G401 (cell line): ENCODE results near the gene KCNAB1. TPM values are rescaled to one million over a fixed set of nuclear protein-coding genes. Genes with fewer than 3 reads are reported as not detected.
A peak's percentile ranks its signal among the peaks of the same experiment; 100 is the strongest.

Experiments
- DNase-seq: peaks from one replicate; pipeline ENCODE4 v3.0.0-alpha.2; 2015; ENCODE audit warnings: low spot score
- in situ Hi-C: cut with HindIII; loops from 2 replicates; pipeline ENCODE4 v1.10.0; 2016; ENCODE audit warnings: low sequenced_read_pairs, mixed read lengths
- total RNA-seq: library from RNA; depleted of rRNA; stranded (reverse); fragments of >200 nt; shearing (Covaris generic); gene quantifications from 2 replicates; pipeline ENCODE4 v1.2.3, GENCODE V29; 2014

The KCNAB1 gene
- total RNA-seq, 1 experiment from 2014 or later = 12.6 TPM

GRCh38 chr3:156483961-156484787 lies 363.8 kb downstream of the KCNAB1 start:
- in situ Hi-C loops = no loop called here
- peak; percentile 41 for DNase-seq

- no peak for DNase-seq
- in situ Hi-C loops = no loop called here
Measured at GRCh38 chr3:156488767-156489166, 368.4 kb downstream of the KCNAB1 start.

GRCh38 chr3:156489462-156489911 lies 369.1 kb downstream of the KCNAB1 start:
- DNase-seq = no peak
- in situ Hi-C loops = no loop called here

GRCh38 chr3:156491192-156491591 lies 370.8 kb downstream of the KCNAB1 start:
- in situ Hi-C loops = no loop called here
- no peak for DNase-seq

GRCh38 chr3:156492801-156493261 lies 372.5 kb downstream of the KCNAB1 start:
- in situ Hi-C loops = no loop called here

GRCh38 chr3:156493887-156494286 lies 373.5 kb downstream of the KCNAB1 start:
- in situ Hi-C loops = no loop called here
- no peak for DNase-seq

More at GRCh38 chr3:156492801-156493261, 372.5 kb downstream of the KCNAB1 start:
- no peak for DNase-seq

GRCh38 chr3:156495816-156496215 lies 375.4 kb downstream of the KCNAB1 start:
- in situ Hi-C loops = no loop called here
- no peak for DNase-seq

- in situ Hi-C loops = no loop called here
- no peak for DNase-seq
Measured at GRCh38 chr3:156497326-156497725, 376.9 kb downstream of the KCNAB1 start.

- in situ Hi-C loops = no loop called here
- DNase-seq = no peak
Measured at GRCh38 chr3:156498307-156498706, 377.9 kb downstream of the KCNAB1 start.

GRCh38 chr3:156507285-156507684 lies 386.9 kb downstream of the KCNAB1 start:
- DNase-seq = no peak
- in situ Hi-C loops = no loop called here

- in situ Hi-C loops = no loop called here
- peak; percentile 86 for DNase-seq
Measured at GRCh38 chr3:156509189-156510174, 389.1 kb downstream of the KCNAB1 start.

- in situ Hi-C loops = no loop called here
- DNase-seq = no peak
Measured at GRCh38 chr3:156511987-156512677, 391.8 kb downstream of the KCNAB1 start.

GRCh38 chr3:156513619-156514018 lies 393.2 kb downstream of the KCNAB1 start:
- no peak for DNase-seq
- in situ Hi-C loops = no loop called here

- DNase-seq = peak; percentile 83
- in situ Hi-C loops = no loop called here
Measured at GRCh38 chr3:156516284-156516683, 395.9 kb downstream of the KCNAB1 start.

GRCh38 chr3:156516961-156517360 lies 396.6 kb downstream of the KCNAB1 start:
- no peak for DNase-seq
- in situ Hi-C loops = no loop called here

GRCh38 chr3:156518726-156519125 lies 398.3 kb downstream of the KCNAB1 start:
- in situ Hi-C loops = no loop called here
- DNase-seq = no peak

GRCh38 chr3:156519758-156520162 lies 399.4 kb downstream of the KCNAB1 start:
- no peak for DNase-seq
- in situ Hi-C loops = no loop called here

GRCh38 chr3:156522673-156523072 lies 402.3 kb downstream of the KCNAB1 start:
- DNase-seq = no peak
- in situ Hi-C loops = no loop called here

GRCh38 chr3:156525808-156526207 lies 405.4 kb downstream of the KCNAB1 start:
- no peak for DNase-seq
- in situ Hi-C loops = no loop called here
